ENCODE measurements around the gene TTLL11.

GRCh38 chr9:121817476-121817875 lies 275.6 kb downstream of the TTLL11 start:
- TF ChIP-seq POLR2AphosphoS5 (IDR thresholded peaks at IDR 0.05; ENCODE audit: low read depth, low read length) (no peak), POLR2A (IDR thresholded peaks at IDR 0.05; ENCODE audit: low read depth, low read length) (no peak)

Measured in GM12891 (cell line).